Heart right ventricle (tissue), 16 donors: ENCODE data around the gene TECTA. TPM values are rescaled to one million over a fixed set of nuclear protein-coding genes. Genes with fewer than 3 reads are reported as not detected.
"Not testable (repeated sequence)": the region's sequence is repeated elsewhere in the genome, so short reads cannot be mapped to it uniquely, and the experiment has no call there.

ENCODE experiments used
- ATAC-seq, 8 donors: fragments of 200-7000 bp; cut with Tn5 transposase; one replicate each; pipeline ENCODE4 v1.9.1; 2020; ENCODE audit warnings: mild to moderate bottlenecking in 8 of 8, moderate library complexity in 8 of 8, moderate number of reproducible peaks in 1 of 8
- DNase-seq, 2 donors: peaks; one replicate each; pipeline ENCODE4 v3.0.0-alpha.2; 2020
- H3K27ac ChIP-seq, 10 donors: fragments of 200-600 bp; sonication (generic) in 2 of 10; one replicate each; pipeline versions ENCODE4 v1.5.0 to v1.8.0; 2020 to 2022; ENCODE audit warnings: mild to moderate bottlenecking in 3 of 10
- H3K27me3 ChIP-seq, 7 donors: fragments of 200-600 bp; one replicate each; pipeline ENCODE4 v1.8.0; 2021 to 2022; ENCODE audit warnings: mild to moderate bottlenecking in 2 of 7
- H3K36me3 ChIP-seq, 9 donors: fragments of 200-600 bp; sonication (generic) in 1 of 9; one replicate each; pipeline versions ENCODE4 v1.5.0 to v1.8.0; 2020 to 2022; ENCODE audit warnings: mild to moderate bottlenecking in 2 of 9
- H3K4me1 ChIP-seq, 9 donors: fragments of 200-600 bp; sonication (generic) in 1 of 9; one replicate each; pipeline versions ENCODE4 v1.5.0 to v1.8.0; 2020 to 2022; ENCODE audit warnings: mild to moderate bottlenecking in 4 of 9
- H3K4me3 ChIP-seq, 10 donors: fragments of 200-600 bp; sonication (generic) in 2 of 10; one replicate each; pipeline versions ENCODE4 v1.5.0 to v1.8.0; 2020 to 2022; ENCODE audit warnings: mild to moderate bottlenecking in 7 of 10, moderate library complexity in 2 of 10
- H3K9me3 ChIP-seq, 11 donors: fragments of 200-600 bp in 10 of 11; sonication (generic) in 2 of 11; one replicate each; pipeline versions ENCODE4 v1.5.0 to v1.8.0; 2013 to 2022; ENCODE audit warnings: mild to moderate bottlenecking in 2 of 11, control low read depth in 1 of 11, moderate library complexity in 1 of 11
- WGBS, 2 donors: extraction: QIAGEN DNeasy Blood & Tissue Kit; methylation state at CpG; one replicate each; pipeline ENCODE4 v1.1.7; 2013; ENCODE audit warnings: inconsistent platforms in 1 of 2; 5-methylcytosine and 5-hydroxymethylcytosine counted together
- intact Hi-C, 10 donors: fragments of 100-400 bp; cut with DNase I; formaldehyde crosslinking; loops; one replicate each; pipeline versions ENCODE4 v1.11.1 to v1.14.2; 2022
- polyA plus RNA-seq, 2 donors: library from polyadenylated mRNA; stranded (reverse); fragments of 200-250 nt; gene quantifications; one replicate each; pipeline ENCODE4 v1.2.3, GENCODE V29; 2013
- total RNA-seq, 10 donors: library from RNA; stranded (reverse); fragmentation: NEBNext Ultra II Directional in 3 of 10; extraction: Animal tissue kit (Norgen Biotek cat#: 25700) in 3 of 10; gene quantifications; one replicate each; pipeline versions ENCODE4 v1.2.1 to v1.2.4, GENCODE V29; 2021 to 2023
- TF ChIP-seq, protein P1 (sequence below), 9 donors: fragments of 200-600 bp; sonication (generic) in 2 of 9; IDR thresholded peaks; one replicate each; pipeline versions ENCODE4 v1.5.0 to v1.8.0; 2021 to 2022; ENCODE audit warnings: antibody characterized with exemption in 9 of 9, mild to moderate bottlenecking in 5 of 9, moderate library complexity in 1 of 9
- donor health status: Arrhythmogenic right ventricular cardiomyopathy.
- donor health status: ischemic (EF 13 %, LVEDD 7.1; RV severe dilation, severe dysfunction).
- donor health status: healthy with polysubstance abuse.
- donor health status: DM: no; HTN: yes; CAD: no.
- donor health status: DM: no; HTN: no; CAD: no.
- donor health status: ischemic (EF 25% LVEDD 6.9; RV normal size, moderate dysfunction).
- donor health status: ischemic (EF 25% LVEDD 5.7; RV mildly dilated, moderate dysfunction).
- donor health status: healthy.
- donor health status: DM: yes; HTN: yes; CAD: no.
- donor health status: Ischemic cardiomyopathy.
- donor health status: ischemic (EF 35%, LVEDD 5.7; RV mildly dilated, moderate dysfunction).
- donor health status: nonischemic (EF 11% LVEDD 7.7; RV severe dilation, severe dysfunction).
- donor health status: DM: yes; HTN: yes; CAD: no.
- donor health status: PGD.
- donor health status: ischemic (EF 29% LVEDD 5.4; RV normal size, mild dysfunction).
- donor health status: nonischemic (EF 23%, LVEDD 6.1; RV moderate dilation, normal function).

TECTA gene
- total and polyA plus RNA-seq, 12 donors = 0.38 to 1.9 (median 1.1) TPM

DNA sequence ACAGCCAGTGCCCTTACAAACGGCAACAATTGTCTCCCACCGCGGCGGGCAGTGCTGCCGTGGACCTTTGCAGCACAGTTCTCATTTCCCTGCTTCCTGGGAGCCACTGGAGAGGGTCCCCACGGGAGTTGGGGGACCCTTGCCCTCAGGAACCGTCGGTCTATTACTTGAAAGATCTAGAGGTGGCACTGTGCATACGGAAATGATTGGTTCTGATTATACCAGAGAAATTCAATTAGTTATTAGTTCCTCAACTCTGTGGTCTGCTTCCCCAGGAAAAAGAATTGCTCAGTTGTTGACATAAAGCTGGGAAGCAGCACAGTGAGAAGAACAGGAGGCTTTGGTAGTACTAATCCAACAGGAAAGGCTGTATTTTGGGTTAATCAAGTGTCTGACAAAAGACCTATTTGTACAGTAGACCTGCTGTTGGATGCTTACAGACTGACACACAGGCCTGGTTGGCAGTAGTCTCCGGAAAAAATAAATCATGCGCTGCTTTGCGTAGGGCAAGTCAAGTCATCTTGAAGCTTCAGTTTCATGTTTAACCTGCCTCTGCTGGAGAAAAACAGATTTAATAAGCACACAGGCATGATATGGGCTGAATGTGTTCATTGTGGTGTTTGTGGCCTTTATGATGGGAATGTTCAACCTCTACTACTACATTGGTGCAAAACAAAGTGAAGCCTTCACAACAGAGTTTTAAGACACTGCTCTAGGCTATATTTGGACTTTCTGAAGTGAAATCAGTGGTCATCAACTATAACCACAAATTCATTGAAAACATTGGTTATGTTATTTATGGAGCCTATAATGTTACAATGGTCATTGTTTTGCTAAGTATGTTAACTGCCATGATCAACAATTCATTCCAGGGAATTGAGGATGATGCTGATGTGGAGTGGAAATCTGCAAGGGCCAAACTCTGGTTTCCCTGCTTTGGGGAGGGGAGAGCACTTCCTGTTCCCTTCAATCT is 136.9 kb downstream of the TECTA start:
- no peaks in the 10 kb centered on the region for H3K9me3 ChIP-seq
- ATAC-seq (no peak), DNase-seq (peak in 1 of 2 donors; percentile 36)
- H3K36me3 ChIP-seq = no peaks in the 10 kb centered on the region
- H3K27me3 ChIP-seq = peaks cover 0 to 14% (median 0%) of the 10 kb centered on the region in 7 donors
- TF ChIP-seq, protein P1, sequence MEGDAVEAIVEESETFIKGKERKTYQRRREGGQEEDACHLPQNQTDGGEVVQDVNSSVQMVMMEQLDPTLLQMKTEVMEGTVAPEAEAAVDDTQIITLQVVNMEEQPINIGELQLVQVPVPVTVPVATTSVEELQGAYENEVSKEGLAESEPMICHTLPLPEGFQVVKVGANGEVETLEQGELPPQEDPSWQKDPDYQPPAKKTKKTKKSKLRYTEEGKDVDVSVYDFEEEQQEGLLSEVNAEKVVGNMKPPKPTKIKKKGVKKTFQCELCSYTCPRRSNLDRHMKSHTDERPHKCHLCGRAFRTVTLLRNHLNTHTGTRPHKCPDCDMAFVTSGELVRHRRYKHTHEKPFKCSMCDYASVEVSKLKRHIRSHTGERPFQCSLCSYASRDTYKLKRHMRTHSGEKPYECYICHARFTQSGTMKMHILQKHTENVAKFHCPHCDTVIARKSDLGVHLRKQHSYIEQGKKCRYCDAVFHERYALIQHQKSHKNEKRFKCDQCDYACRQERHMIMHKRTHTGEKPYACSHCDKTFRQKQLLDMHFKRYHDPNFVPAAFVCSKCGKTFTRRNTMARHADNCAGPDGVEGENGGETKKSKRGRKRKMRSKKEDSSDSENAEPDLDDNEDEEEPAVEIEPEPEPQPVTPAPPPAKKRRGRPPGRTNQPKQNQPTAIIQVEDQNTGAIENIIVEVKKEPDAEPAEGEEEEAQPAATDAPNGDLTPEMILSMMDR (IDR thresholded peaks at IDR 0.05) = no peak
- H3K4me3 ChIP-seq = no peak overlapping the region
- intact Hi-C loops = no loop called here
- peaks cover 0 to 23% (median 4%) of the 10 kb centered on the region in 9 donors for H3K4me1 ChIP-seq
- WGBS, 2 donors = 66 to 76% methylated on average over 12 of the region's 12 CpGs
- peak overlapping the region in 2 of 10 donors; percentile 38 to 64 for H3K27ac ChIP-seq

DNA sequence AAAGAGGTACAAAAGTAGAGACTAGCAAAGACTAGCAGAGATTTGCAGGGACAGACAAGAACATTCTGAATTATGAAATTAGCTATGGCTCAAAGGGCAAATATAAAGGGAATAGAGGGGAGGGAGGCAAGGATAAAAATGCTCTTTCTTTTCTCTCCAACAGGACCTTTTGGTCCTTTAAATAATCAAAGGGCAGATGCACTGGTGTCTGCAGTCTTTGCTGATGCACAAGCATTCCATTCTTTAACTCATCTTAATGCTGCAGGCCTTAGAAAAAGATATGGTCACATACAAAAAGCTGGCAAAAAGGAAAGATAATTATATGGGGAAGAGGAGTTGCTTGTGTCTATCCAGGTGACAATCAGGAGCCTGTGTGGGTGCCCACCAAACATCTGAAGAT is 137.9 kb downstream of the TECTA start:
- H3K9me3 ChIP-seq = no peaks in the 10 kb centered on the region
- peaks cover 0 to 23% (median 4%) of the 10 kb centered on the region in 9 donors for H3K4me1 ChIP-seq
- no peak for ATAC-seq
- no peaks in the 10 kb centered on the region for H3K36me3 ChIP-seq
- TF ChIP-seq, protein P1 (IDR thresholded peaks at IDR 0.05) = no peak
- peaks cover 0 to 10% (median 0%) of the 10 kb centered on the region in 7 donors for H3K27me3 ChIP-seq
- no peak overlapping the region for H3K4me3 ChIP-seq
- H3K27ac ChIP-seq = no peak overlapping the region
- no peak for DNase-seq
- intact Hi-C loops = no loop called here

DNA sequence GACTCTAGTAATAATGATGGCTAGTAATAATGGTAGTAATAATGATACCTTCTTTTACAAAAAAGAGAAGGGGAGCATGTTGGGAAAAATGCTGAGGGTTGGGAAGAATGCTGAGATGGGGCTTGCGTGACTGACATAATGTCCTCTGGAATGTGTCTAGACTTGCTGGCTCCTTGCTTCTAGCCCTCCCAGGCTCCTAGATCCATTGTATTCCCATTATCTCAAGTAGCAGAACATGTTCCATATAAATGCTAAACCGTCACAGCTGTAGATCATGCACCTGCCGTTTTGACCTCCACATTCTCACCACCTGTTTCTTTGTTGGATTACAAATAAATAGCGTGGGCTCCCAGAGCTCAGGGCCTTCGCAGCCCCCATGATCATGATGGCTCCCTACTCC is 139.0 kb downstream of the TECTA start:
- peak overlapping the region in 1 of 10 donors; percentile 13 for H3K27ac ChIP-seq
- not testable (repeated sequence) for ATAC-seq, H3K4me3 ChIP-seq, H3K36me3 ChIP-seq, H3K9me3 ChIP-seq, DNase-seq, H3K27me3 ChIP-seq
- peaks cover 0 to 23% (median 4%) of the 10 kb centered on the region in 9 donors for H3K4me1 ChIP-seq
- intact Hi-C loops = loop anchor here in 1 of 10 donors (10.0 kb wide), 1 partner anchor 355 kb away; no protein-coding TSS in a partner anchor
- 66 to 74% methylated on average over 5 of the region's 5 CpGs for WGBS, 2 donors

DNA sequence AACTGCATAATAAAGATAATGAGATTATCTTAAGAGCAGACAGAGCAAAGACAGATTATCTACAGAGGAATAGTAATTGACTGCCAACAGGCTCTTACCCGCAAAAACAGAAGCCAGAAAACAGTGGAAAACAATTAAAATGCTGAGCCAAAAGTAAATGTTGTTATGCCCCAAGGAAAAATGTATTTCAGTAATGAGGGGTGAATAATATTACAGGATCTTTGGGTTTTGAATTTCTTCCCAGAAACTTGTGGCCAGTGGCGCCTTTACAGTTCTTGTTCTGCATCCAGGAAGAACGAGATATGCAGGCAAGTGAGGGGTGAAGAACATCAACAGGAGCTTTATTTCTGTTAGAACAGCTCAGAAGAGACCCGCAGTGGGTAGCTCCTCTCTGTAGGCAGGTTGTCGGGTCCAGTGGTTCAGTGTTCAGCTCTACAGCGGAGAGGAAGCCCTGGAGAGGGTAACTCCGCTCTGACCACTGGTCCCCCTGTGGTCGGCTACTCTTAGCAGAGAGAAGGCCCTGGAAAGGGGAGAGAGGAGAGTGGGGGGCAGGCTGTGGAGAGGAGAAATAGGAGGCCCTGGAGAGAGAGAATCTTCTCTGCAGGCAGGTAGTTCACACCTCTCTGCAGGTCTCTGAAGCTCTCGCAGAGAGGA is 139.7 kb downstream of the TECTA start:
- peaks cover 0 to 9% (median 0%) of the 10 kb centered on the region in 7 donors for H3K27me3 ChIP-seq
- intact Hi-C loops = loop anchor here in 1 of 10 donors (10.0 kb wide), 1 partner anchor 354 kb away; no protein-coding TSS in a partner anchor
- DNase-seq (no peak), ATAC-seq (no peak)
- H3K27ac ChIP-seq = peak overlapping the region in 2 of 10 donors; percentile 11 to 13
- no peaks in the 10 kb centered on the region for H3K9me3 ChIP-seq
- peaks cover 0 to 20% (median 4%) of the 10 kb centered on the region in 9 donors for H3K4me1 ChIP-seq
- TF ChIP-seq, protein P1 (IDR thresholded peaks at IDR 0.05) = no peak
- no peak overlapping the region for H3K4me3 ChIP-seq
- 67 to 73% methylated on average over 9 of the region's 9 CpGs for WGBS, 2 donors
- H3K36me3 ChIP-seq = no peaks in the 10 kb centered on the region

Other genes starting within 250 kb of the TECTA start
- gene TBCEL, start 77.1 kb upstream of the TECTA start, total RNA-seq = 10 to 100 TPM; 20.7 to 39.9 (median 31.2) TPM
- gene TBCEL, start 77.1 kb upstream of the TECTA start, polyA plus RNA-seq = 1 to 10 TPM; 3.9 to 4.1 TPM
- 10 to 100 TPM; 17.0 to 30.6 (median 20.9) TPM for gene SC5D, start 191.5 kb downstream of the TECTA start, total RNA-seq
- 10 to 100 TPM; 10.7 to 18.9 TPM for gene SC5D, start 191.5 kb downstream of the TECTA start, polyA plus RNA-seq